Measurements from ENCODE around the gene FOXP1.

FOXP1 gene

GRCh38 chr3:71491154-71491752, 92.3 kb downstream of the FOXP1 start:
- H3K36me3 ChIP-seq (ENCODE audit: low read depth) = peaks cover 36% of the 10 kb centered on the region
- H3K27me3 ChIP-seq (ENCODE audit: insufficient read depth, poor library complexity, severe bottlenecking) = no peaks in the 10 kb centered on the region
- H3K4me3 ChIP-seq (ENCODE audit: severe bottlenecking) = no peak overlapping the region
- no peak overlapping the region for H3K27ac ChIP-seq (ENCODE audit: poor library complexity, severe bottlenecking)
- DNase-seq (ENCODE audit: low spot score) (no peak), ATAC-seq (ENCODE audit: low read depth) (no peak)
- TF ChIP-seq CTCF (IDR thresholded peaks at IDR 0.05; ENCODE audit: poor library complexity, severe bottlenecking) = no peak
- H3K4me1 ChIP-seq (ENCODE audit: insufficient read depth, poor library complexity, severe bottlenecking) = peaks cover 11% of the 10 kb centered on the region
- no peaks in the 10 kb centered on the region for H3K9me3 ChIP-seq (ENCODE audit: severe bottlenecking)

- peaks cover 36% of the 10 kb centered on the region for H3K36me3 ChIP-seq (ENCODE audit: low read depth)
- no peak for TF ChIP-seq CTCF (IDR thresholded peaks at IDR 0.05; ENCODE audit: poor library complexity, severe bottlenecking)
- H3K27ac ChIP-seq (ENCODE audit: poor library complexity, severe bottlenecking) = no peak overlapping the region
- ATAC-seq (ENCODE audit: low read depth) = no peak
- no peak for DNase-seq (ENCODE audit: low spot score)
- peaks cover 6% of the 10 kb centered on the region for H3K4me1 ChIP-seq (ENCODE audit: insufficient read depth, poor library complexity, severe bottlenecking)
- H3K4me3 ChIP-seq (ENCODE audit: severe bottlenecking) = no peak overlapping the region
- no peaks in the 10 kb centered on the region for H3K9me3 ChIP-seq (ENCODE audit: severe bottlenecking)
- H3K27me3 ChIP-seq (ENCODE audit: insufficient read depth, poor library complexity, severe bottlenecking) = no peaks in the 10 kb centered on the region
Observed at GRCh38 chr3:71490692-71491091, 92.8 kb downstream of the FOXP1 start.

- DNase-seq (ENCODE audit: low spot score) = no peak
- Histone ChIP-seq H3K9me3 (ENCODE audit: severe bottlenecking) (no peaks in the 10 kb centered on the region), H3K36me3 (ENCODE audit: low read depth) (peaks cover 36% of the 10 kb centered on the region), H3K4me3 (ENCODE audit: severe bottlenecking) (no peak overlapping the region), H3K4me1 (ENCODE audit: insufficient read depth, poor library complexity, severe bottlenecking) (no peaks in the 10 kb centered on the region), H3K27ac (ENCODE audit: poor library complexity, severe bottlenecking) (no peak overlapping the region), H3K27me3 (ENCODE audit: insufficient read depth, poor library complexity, severe bottlenecking) (no peaks in the 10 kb centered on the region)
- ATAC-seq (ENCODE audit: low read depth) = no peak
- no peak for TF ChIP-seq CTCF (IDR thresholded peaks at IDR 0.05; ENCODE audit: poor library complexity, severe bottlenecking)
Observed at GRCh38 chr3:71489315-71489761, 94.2 kb downstream of the FOXP1 start.

GRCh38 chr3:71488882-71489281, 94.6 kb downstream of the FOXP1 start:
- DNase-seq (ENCODE audit: low spot score) (no peak), ATAC-seq (ENCODE audit: low read depth) (no peak)
- Histone ChIP-seq H3K27me3 (ENCODE audit: insufficient read depth, poor library complexity, severe bottlenecking) (no peaks in the 10 kb centered on the region), H3K9me3 (ENCODE audit: severe bottlenecking) (no peaks in the 10 kb centered on the region), H3K4me1 (ENCODE audit: insufficient read depth, poor library complexity, severe bottlenecking) (no peaks in the 10 kb centered on the region), H3K4me3 (ENCODE audit: severe bottlenecking) (no peak overlapping the region), H3K36me3 (ENCODE audit: low read depth) (peaks cover 36% of the 10 kb centered on the region), H3K27ac (ENCODE audit: poor library complexity, severe bottlenecking) (no peak overlapping the region)
- TF ChIP-seq CTCF (IDR thresholded peaks at IDR 0.05; ENCODE audit: poor library complexity, severe bottlenecking) = no peak

- Histone ChIP-seq H3K27ac (ENCODE audit: poor library complexity, severe bottlenecking) (no peak overlapping the region), H3K4me3 (ENCODE audit: severe bottlenecking) (no peak overlapping the region), H3K4me1 (ENCODE audit: insufficient read depth, poor library complexity, severe bottlenecking) (no peaks in the 10 kb centered on the region), H3K27me3 (ENCODE audit: insufficient read depth, poor library complexity, severe bottlenecking) (no peaks in the 10 kb centered on the region), H3K36me3 (ENCODE audit: low read depth) (peaks cover 33% of the 10 kb centered on the region), H3K9me3 (ENCODE audit: severe bottlenecking) (no peaks in the 10 kb centered on the region)
- TF ChIP-seq CTCF (IDR thresholded peaks at IDR 0.05; ENCODE audit: poor library complexity, severe bottlenecking) = no peak
- DNase-seq (ENCODE audit: low spot score) (no peak), ATAC-seq (ENCODE audit: low read depth) (no peak)
Observed at GRCh38 chr3:71488391-71488809, 95.1 kb downstream of the FOXP1 start.
